ENCODE data around the gene ZFAND2B. TPM values are rescaled to one million over a fixed set of nuclear protein-coding genes. Genes with fewer than 3 reads are reported as not detected.

Gene ZFAND2B
- total and polyA plus RNA-seq, 8 donors, result 26.3 to 41.8 (median 36.0) TPM

GRCh38 chr2:219176818-219177551 is 29.6 kb upstream of the ZFAND2B start, which contains the start of gene CNPPD1:
CNPPD1 (minus strand) TSS chr2:219176925; CDS start chr2:219176828, 97 bp downstream.
- ATAC-seq, result peak; percentile 91
- intact Hi-C loops (cut with DNase I), result no loop called here
- peaks cover 0 to 58% of the 10 kb centered on the region in 2 donors for H3K36me3 ChIP-seq
- no peaks in the 10 kb centered on the region for H3K9me3 ChIP-seq
- peak; percentile 80 to 99 (median 88) for DNase-seq
- peaks cover 18 to 55% of the 10 kb centered on the region in 2 donors for H3K4me1 ChIP-seq
- no peaks in the 10 kb centered on the region for H3K27me3 ChIP-seq
- peak within 1 kb of the TSS; percentile 98 for H3K4me3 ChIP-seq
- TF ChIP-seq CTCF (IDR thresholded peaks at IDR 0.05), result no peak
- H3K27ac ChIP-seq, result peak within 1 kb of the TSS; percentile 99 to 100

- Histone ChIP-seq H3K27me3 (no peaks in the 10 kb centered on the region), H3K4me3 (peak within 1 kb of the TSS; percentile 98), H3K4me1 (peaks cover 18 to 63% of the 10 kb centered on the region in 2 donors), H3K27ac (peak within 1 kb of the TSS; percentile 99 to 100), H3K36me3 (peaks cover 0 to 58% of the 10 kb centered on the region in 2 donors), H3K9me3 (no peaks in the 10 kb centered on the region)
- peak; percentile 20 to 48 for TF ChIP-seq CTCF (IDR thresholded peaks at IDR 0.05)
- peak; percentile 86 for ATAC-seq
- intact Hi-C loops (cut with DNase I), result no loop called here
- peak; percentile 90 to 96 (median 93) for DNase-seq
Observed at GRCh38 chr2:219177552-219178376, 28.8 kb upstream of the ZFAND2B start, which contains the start of gene RETREG2. RETREG2 (plus strand) TSS chr2:219178275; CDS start chr2:219178353, 78 bp downstream.

GRCh38 chr2:219178377-219179175 is 28.0 kb upstream of the ZFAND2B start:
- Histone ChIP-seq H3K36me3 (peaks cover 0 to 58% of the 10 kb centered on the region in 2 donors), H3K9me3 (no peaks in the 10 kb centered on the region), H3K27me3 (no peaks in the 10 kb centered on the region), H3K4me1 (peaks cover 18 to 66% of the 10 kb centered on the region in 2 donors), H3K27ac (peak overlapping the region; percentile 99 to 100), H3K4me3 (peak overlapping the region; percentile 98)
- intact Hi-C loops (cut with DNase I), result no loop called here
- TF ChIP-seq CTCF (IDR thresholded peaks at IDR 0.05), result no peak
- ATAC-seq (peak; percentile 1), DNase-seq (peak in 2 of 4 donors; percentile 28 to 91)

- DNase-seq (no peak), ATAC-seq (no peak)
- no peaks in the 10 kb centered on the region for H3K27me3 ChIP-seq
- H3K9me3 ChIP-seq, result no peaks in the 10 kb centered on the region
- no peak for TF ChIP-seq CTCF (IDR thresholded peaks at IDR 0.05)
- intact Hi-C loops (cut with DNase I), result no loop called here
- H3K27ac ChIP-seq, result no peak overlapping the region
- H3K4me3 ChIP-seq, result no peak overlapping the region
- peaks cover 0 to 58% of the 10 kb centered on the region in 2 donors for H3K36me3 ChIP-seq
- peaks cover 18 to 60% of the 10 kb centered on the region in 2 donors for H3K4me1 ChIP-seq
Observed at GRCh38 chr2:219179601-219180465, 26.7 kb upstream of the ZFAND2B start.
